ENCODE results near the gene ANKS3.

The ANKS3 gene

DNA sequence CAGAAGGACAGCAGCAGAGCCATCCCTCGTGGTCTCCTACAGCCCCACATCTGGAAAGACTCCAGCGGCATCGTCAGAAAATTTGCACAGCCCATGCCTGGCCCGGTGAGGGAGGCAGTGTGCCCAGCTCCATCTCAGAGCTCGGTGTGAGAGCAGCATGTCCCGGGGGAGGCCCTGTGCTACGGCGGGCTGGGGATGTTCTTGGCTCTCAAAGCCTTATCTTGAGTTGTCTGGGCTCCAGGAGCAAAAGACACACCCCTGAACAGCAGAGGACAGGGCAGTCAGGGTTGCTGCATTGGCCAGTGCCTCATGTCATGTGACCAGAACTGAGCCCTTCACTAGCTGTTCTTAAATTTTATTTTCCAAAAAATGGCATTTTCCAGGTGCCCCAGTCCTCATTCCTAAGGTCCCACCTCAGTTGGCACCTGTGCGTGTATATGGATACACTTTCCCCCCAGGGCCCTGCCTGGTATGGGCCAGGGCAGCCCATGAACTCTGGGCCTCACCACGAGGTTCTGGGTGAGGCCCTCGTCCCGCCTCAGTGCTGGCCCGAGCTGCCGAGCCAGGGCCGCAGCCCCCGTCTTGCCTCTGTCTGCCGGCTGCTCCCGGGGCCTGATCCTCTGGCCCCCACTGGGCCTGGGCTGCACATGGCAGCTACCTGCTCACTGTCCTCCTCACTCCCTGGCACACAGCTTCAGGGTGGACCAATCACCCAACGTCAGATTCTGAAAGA is 37.7 kb downstream of the ANKS3 start:
- H2BK15ac ChIP-seq (ENCODE audit: low read depth, poor library complexity, severe bottlenecking): no peak overlapping the region
- no peak overlapping the region for H2BK5ac ChIP-seq (ENCODE audit: low read depth, low read length, poor library complexity, severe bottlenecking)
- 92% methylated on average over 17 of the region's 19 CpGs for WGBS
- no peak overlapping the region for H3K4me2 ChIP-seq (ENCODE audit: low read length, poor library complexity, severe bottlenecking)
- H3K27me3 ChIP-seq (ENCODE audit: control insufficient read depth in 1 of 2, insufficient read depth in 1 of 2, low read length in 2 of 2): no peaks in the 10 kb centered on the region
- H2AK5ac ChIP-seq (ENCODE audit: low read length, severe bottlenecking): no peak overlapping the region
- H3K4ac ChIP-seq (ENCODE audit: low read depth in 1 of 2, low read length in 2 of 2): no peak overlapping the region
- no peak for DNase-seq
- no peak overlapping the region for H4K8ac ChIP-seq (ENCODE audit: low read length)
- H2BK12ac ChIP-seq (ENCODE audit: low read length in 2 of 2): no peak overlapping the region
- no peak overlapping the region for H2AFZ ChIP-seq (ENCODE audit: low read depth, low read length)
- no peaks in the 10 kb centered on the region for H3K9me3 ChIP-seq (ENCODE audit: control insufficient read depth, low read length)
- H3K27ac ChIP-seq (ENCODE audit: low read length, poor library complexity, severe bottlenecking): no peak overlapping the region
- H3K18ac ChIP-seq (ENCODE audit: low read depth in 1 of 2, low read length in 2 of 2): no peak overlapping the region
- no peak overlapping the region for H3K14ac ChIP-seq (ENCODE audit: low read length in 2 of 2)
- peaks cover 55 to 71% of the 10 kb centered on the region in 2 experiments for H3K36me3 ChIP-seq (ENCODE audit: control insufficient read depth in 1 of 2, insufficient read depth in 2 of 2, low read depth in 1 of 2, low read length in 2 of 2)
- H3K4me3 ChIP-seq (ENCODE audit: insufficient read depth in 1 of 2, low read depth in 1 of 2, low read length in 2 of 2): no peak overlapping the region
- no peak overlapping the region for H3K9ac ChIP-seq (ENCODE audit: low read length)
- peaks cover 13% of the 10 kb centered on the region for H3K79me1 ChIP-seq (replicated peaks; ENCODE audit: low read length, poor library complexity, severe bottlenecking)
- no peak overlapping the region for H2BK120ac ChIP-seq (ENCODE audit: low read depth, low read length)
- H4K91ac ChIP-seq (ENCODE audit: low read length): no peak overlapping the region
- H3K23ac ChIP-seq (ENCODE audit: low read length in 2 of 2): no peak overlapping the region
- H3K4me1 ChIP-seq (ENCODE audit: control insufficient read depth, insufficient read depth, low read depth, low read length): peaks cover 30% of the 10 kb centered on the region

GRCh38 chr16:4695473-4696171 is 38.4 kb downstream of the ANKS3 start:
- Histone ChIP-seq H3K4ac (ENCODE audit: low read depth in 1 of 2, low read length in 2 of 2) (no peak overlapping the region), H2BK12ac (ENCODE audit: low read length in 2 of 2) (no peak overlapping the region), H3K14ac (ENCODE audit: low read length in 2 of 2) (no peak overlapping the region), H3K23ac (ENCODE audit: low read length in 2 of 2) (no peak overlapping the region), H3K27ac (ENCODE audit: low read length, poor library complexity, severe bottlenecking) (no peak overlapping the region), H2BK120ac (ENCODE audit: low read depth, low read length) (no peak overlapping the region), H3K79me1 (replicated peaks; ENCODE audit: low read length, poor library complexity, severe bottlenecking) (peaks cover 11% of the 10 kb centered on the region), H3K4me3 (ENCODE audit: insufficient read depth in 1 of 2, low read depth in 1 of 2, low read length in 2 of 2) (no peak overlapping the region), H2BK15ac (ENCODE audit: low read depth, poor library complexity, severe bottlenecking) (no peak overlapping the region), H3K9ac (ENCODE audit: low read length) (peak overlapping the region; percentile 56), H3K27me3 (ENCODE audit: control insufficient read depth in 1 of 2, insufficient read depth in 1 of 2, low read length in 2 of 2) (no peaks in the 10 kb centered on the region), H3K4me1 (ENCODE audit: control insufficient read depth, insufficient read depth, low read depth, low read length) (peaks cover 29% of the 10 kb centered on the region), H3K4me2 (ENCODE audit: low read length, poor library complexity, severe bottlenecking) (no peak overlapping the region), H4K8ac (ENCODE audit: low read length) (no peak overlapping the region), H3K36me3 (ENCODE audit: control insufficient read depth in 1 of 2, insufficient read depth in 2 of 2, low read depth in 1 of 2, low read length in 2 of 2) (peaks cover 48 to 69% of the 10 kb centered on the region in 2 experiments), H4K91ac (ENCODE audit: low read length) (no peak overlapping the region), H3K9me3 (ENCODE audit: control insufficient read depth, low read length) (no peaks in the 10 kb centered on the region), H2AK5ac (ENCODE audit: low read length, severe bottlenecking) (no peak overlapping the region), H2AFZ (ENCODE audit: low read depth, low read length) (no peak overlapping the region), H2BK5ac (ENCODE audit: low read depth, low read length, poor library complexity, severe bottlenecking) (no peak overlapping the region), H3K18ac (ENCODE audit: low read depth in 1 of 2, low read length in 2 of 2) (no peak overlapping the region)
- DNase-seq: no peak
- WGBS: 85% methylated on average over 12 of the region's 12 CpGs

DNA sequence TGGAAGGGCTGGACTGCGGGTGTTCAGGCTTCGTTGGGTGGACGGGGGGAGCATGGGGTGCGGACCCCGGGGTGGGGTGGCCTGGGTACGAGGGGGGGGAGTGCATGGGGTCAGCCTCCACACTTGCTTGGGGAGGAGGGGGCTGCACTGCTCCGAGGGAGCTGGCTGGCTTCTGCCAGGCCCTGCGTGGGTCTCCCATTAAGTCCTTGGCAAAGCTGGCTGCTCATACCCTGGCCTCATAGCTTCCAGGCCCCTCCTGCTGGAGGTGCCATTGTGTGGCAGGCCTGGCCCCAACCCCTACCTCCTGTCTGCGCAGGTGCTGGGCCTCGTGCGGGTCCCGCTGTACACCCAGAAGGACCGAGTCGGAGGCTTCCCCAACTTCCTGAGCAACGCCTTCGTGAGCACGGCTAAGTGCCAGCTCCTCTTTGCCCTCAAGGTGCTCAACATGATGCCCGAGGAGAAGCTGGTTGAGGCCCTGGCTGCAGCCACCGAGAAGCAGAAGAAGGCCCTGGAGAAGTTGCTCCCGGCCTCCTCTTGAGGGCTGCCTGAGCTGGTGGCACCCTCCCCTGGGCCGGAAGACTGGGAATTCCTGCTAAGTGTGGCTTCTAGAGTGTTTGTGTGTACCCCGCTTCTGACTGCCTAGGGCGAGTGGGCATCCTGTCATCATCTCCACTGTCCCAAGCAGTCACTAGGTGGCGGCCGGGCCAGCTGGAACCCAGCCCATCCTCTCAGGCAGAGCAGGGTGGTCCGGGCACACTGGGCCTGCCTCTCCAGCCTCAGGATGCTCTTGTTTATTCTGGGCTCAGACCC is 39.2 kb downstream of the ANKS3 start:
- no peak overlapping the region for H3K14ac ChIP-seq (ENCODE audit: low read length in 2 of 2)
- H2BK5ac ChIP-seq (ENCODE audit: low read depth, low read length, poor library complexity, severe bottlenecking): no peak overlapping the region
- no peak overlapping the region for H4K91ac ChIP-seq (ENCODE audit: low read length)
- no peak overlapping the region for H2BK15ac ChIP-seq (ENCODE audit: low read depth, poor library complexity, severe bottlenecking)
- peak overlapping the region in 1 of 2 experiments; percentile 40 for H3K18ac ChIP-seq (ENCODE audit: low read depth in 1 of 2, low read length in 2 of 2)
- no peak overlapping the region for H3K23ac ChIP-seq (ENCODE audit: low read length in 2 of 2)
- H2BK120ac ChIP-seq (ENCODE audit: low read depth, low read length): no peak overlapping the region
- no peak for DNase-seq
- H4K8ac ChIP-seq (ENCODE audit: low read length): no peak overlapping the region
- H3K9ac ChIP-seq (ENCODE audit: low read length): peak overlapping the region; percentile 56
- H3K4me1 ChIP-seq (ENCODE audit: control insufficient read depth, insufficient read depth, low read depth, low read length): peaks cover 32% of the 10 kb centered on the region
- no peak overlapping the region for H2AK5ac ChIP-seq (ENCODE audit: low read length, severe bottlenecking)
- no peak overlapping the region for H2AFZ ChIP-seq (ENCODE audit: low read depth, low read length)
- H3K9me3 ChIP-seq (ENCODE audit: control insufficient read depth, low read length): no peaks in the 10 kb centered on the region
- peaks cover 48 to 69% of the 10 kb centered on the region in 2 experiments for H3K36me3 ChIP-seq (ENCODE audit: control insufficient read depth in 1 of 2, insufficient read depth in 2 of 2, low read depth in 1 of 2, low read length in 2 of 2)
- peak overlapping the region in 1 of 2 experiments; percentile 47 for H2BK12ac ChIP-seq (ENCODE audit: low read length in 2 of 2)
- peaks cover 13% of the 10 kb centered on the region for H3K79me1 ChIP-seq (replicated peaks; ENCODE audit: low read length, poor library complexity, severe bottlenecking)
- no peaks in the 10 kb centered on the region for H3K27me3 ChIP-seq (ENCODE audit: control insufficient read depth in 1 of 2, insufficient read depth in 1 of 2, low read length in 2 of 2)
- H3K4me2 ChIP-seq (ENCODE audit: low read length, poor library complexity, severe bottlenecking): peak overlapping the region; percentile 82
- H3K4ac ChIP-seq (ENCODE audit: low read depth in 1 of 2, low read length in 2 of 2): peak overlapping the region in 1 of 2 experiments; percentile 42
- WGBS: 80% methylated on average over 26 of the region's 26 CpGs
- peak overlapping the region; percentile 49 to 95 for H3K4me3 ChIP-seq (ENCODE audit: insufficient read depth in 1 of 2, low read depth in 1 of 2, low read length in 2 of 2)
- H3K27ac ChIP-seq (ENCODE audit: low read length, poor library complexity, severe bottlenecking): no peak overlapping the region

Data from mesenchymal stem cell (in vitro differentiated cells and primary cell).